Urothelium cell line (cell line): Measurements from ENCODE around the gene TMEM204.
"Not testable (repeated sequence)": the region's sequence is repeated elsewhere in the genome, so short reads cannot be mapped to it uniquely, and the experiment has no call there.

Experiments used
- DNase-seq: peaks from one replicate; pipeline ENCODE4 v3.0.0; 2011; ENCODE audit warnings: low spot score, mixed read lengths
- FAIRE-seq: peaks from 2 replicates; lab custom pipeline; 2011; peaks lifted over from hg19 to GRCh38; lab: Jason Lieb, UNC

TMEM204 gene

DNA sequence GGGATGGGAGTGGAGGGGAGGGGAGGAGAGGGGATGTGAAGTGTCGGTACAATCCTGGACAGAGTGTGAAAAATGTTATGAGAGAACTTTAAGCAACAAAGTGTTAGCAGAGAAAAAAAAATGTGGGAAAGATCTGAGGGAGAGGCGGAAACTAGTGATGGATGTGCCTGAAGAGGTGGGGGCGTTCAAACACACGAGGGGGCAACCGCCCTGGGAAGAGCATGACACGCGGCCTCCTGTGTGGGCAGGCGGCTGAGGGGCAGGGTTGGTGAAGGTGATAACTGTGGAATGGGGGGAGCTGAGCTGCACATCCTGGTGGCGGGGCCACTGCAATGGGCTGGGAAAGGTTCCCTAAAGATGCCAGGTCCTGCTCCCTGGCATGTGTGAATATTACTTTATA, 48.3 kb downstream of the TMEM204 start:
- FAIRE-seq (no peak), DNase-seq (no peak)

- DNase-seq = no peak
- FAIRE-seq = no peak
These were observed 49.7 kb downstream of the TMEM204 start for GRCh38 chr16:1583180-1583579.

DNA sequence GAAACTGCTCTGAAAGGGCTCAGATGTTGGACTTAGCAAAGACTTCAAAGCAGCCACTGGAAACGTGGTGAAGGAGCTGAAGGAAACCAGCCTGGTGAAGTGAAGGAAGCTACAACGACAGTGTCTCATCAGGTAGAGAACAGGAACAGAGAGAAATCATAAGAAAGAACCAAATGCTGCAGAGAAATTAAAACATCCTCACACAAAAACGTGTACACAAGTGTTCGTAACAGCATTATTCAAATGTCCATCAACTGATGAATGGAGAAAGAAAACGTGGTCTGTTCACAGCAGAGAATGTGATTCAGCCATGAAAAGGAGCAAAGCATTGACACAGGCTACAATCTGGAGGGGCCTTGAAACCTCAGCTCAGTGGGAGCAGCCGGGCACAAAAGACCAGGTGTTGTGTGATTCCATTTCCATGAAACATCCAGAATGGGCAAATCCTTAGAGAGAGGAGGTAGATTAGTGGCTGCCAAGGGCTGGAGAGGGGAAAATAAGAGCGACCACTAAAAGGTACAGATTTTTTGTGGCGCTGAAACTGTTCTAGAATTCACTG, 51.5 kb downstream of the TMEM204 start:
- FAIRE-seq = no peak

DNA sequence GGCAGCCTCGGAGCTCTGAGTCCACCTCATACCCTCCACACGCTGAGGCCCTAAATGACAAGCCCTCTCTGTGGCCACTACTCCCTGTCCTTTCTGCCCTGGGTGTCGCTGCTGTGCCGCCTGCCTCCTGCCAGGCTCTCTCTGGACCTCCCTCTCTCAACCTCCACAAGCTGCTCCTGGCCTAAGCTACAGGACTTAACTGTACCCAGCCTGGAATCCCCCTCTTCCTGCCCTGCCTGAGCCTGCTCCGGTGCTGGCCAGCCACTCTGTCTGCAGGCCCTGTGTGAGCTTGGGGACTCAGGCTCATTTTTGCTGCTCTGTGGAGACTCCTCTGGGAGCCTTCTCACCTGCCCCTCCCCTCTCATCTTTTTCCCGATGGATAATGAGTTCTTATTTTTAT, 56.9 kb downstream of the TMEM204 start:
- no peak for FAIRE-seq

More for the DNA sequence above, 51.5 kb downstream of the TMEM204 start:
- no peak for DNase-seq

DNA sequence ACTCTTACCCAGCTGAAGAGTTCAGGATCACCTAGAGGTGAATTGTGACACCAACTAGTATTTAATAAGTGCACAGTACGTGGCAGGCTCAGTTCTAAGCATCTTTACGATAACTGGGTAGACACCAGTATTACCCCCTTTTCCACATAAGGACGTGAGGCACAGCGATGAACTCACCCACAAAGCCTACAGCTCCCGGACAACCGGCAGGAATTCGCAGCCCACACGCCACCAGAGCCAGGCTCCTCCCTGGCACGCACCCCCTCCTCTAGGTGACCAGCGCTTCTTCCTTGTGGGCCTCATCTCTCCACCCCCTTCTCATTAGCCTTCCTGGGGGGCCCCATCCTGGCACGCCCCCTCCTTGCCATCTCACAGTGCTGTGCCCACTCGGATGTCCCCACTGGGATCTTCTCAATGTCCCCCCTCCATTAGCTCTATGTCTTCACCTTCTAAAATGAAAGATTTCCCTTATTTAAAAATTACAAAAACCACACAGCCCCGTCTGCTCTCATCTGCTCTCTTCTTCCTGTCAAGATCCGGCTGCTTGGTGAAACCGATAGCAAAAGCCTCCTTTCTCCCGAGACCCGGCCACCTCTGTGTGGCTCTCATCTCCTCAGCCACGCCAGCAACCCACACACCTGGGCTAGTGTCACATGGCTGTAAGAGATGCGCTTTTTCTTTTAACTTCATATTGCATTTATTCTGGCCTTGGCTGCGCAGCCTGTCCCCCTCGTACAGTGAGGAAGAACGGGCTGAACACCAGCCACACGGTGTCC, 57.7 kb downstream of the TMEM204 start:
- no peak for DNase-seq
- FAIRE-seq = no peak

More for the DNA sequence above, 56.9 kb downstream of the TMEM204 start:
- DNase-seq = no peak

- FAIRE-seq (peak; percentile 86), DNase-seq (no peak)
These were observed 59.0 kb downstream of the TMEM204 start for GRCh38 chr16:1592446-1592845.

GRCh38 chr16:1595511-1595910, 62.0 kb downstream of the TMEM204 start:
- not testable (repeated sequence) for DNase-seq, FAIRE-seq

DNA sequence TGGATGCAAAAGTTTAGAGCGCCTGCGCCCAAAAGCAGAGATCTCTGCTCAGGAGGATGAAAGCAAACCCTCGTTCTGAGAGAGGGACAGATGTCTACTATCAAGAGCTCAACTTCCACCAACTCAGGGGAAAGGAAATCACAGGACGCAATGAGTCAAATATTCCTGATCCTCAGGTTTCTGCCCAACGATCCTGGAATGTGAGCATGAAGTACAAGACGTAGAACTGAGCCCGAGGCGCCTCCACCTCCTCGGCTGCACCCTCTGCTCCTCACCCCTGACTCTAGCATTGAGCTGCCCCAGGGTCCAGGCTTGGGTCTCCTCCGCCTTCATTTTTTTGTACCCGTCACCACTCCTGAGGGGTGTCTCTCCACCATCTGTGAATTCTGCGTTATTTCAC, 63.0 kb downstream of the TMEM204 start:
- FAIRE-seq (no peak), DNase-seq (no peak)

- no peak for FAIRE-seq
These were observed 63.7 kb downstream of the TMEM204 start for GRCh38 chr16:1597154-1597553.

GRCh38 chr16:1601031-1601430, 67.6 kb downstream of the TMEM204 start:
- FAIRE-seq (no peak), DNase-seq (no peak)

More at GRCh38 chr16:1597154-1597553, 63.7 kb downstream of the TMEM204 start:
- DNase-seq = no peak

- DNase-seq = no peak
- FAIRE-seq = no peak
These were observed 68.0 kb downstream of the TMEM204 start for GRCh38 chr16:1601489-1601888.

DNA sequence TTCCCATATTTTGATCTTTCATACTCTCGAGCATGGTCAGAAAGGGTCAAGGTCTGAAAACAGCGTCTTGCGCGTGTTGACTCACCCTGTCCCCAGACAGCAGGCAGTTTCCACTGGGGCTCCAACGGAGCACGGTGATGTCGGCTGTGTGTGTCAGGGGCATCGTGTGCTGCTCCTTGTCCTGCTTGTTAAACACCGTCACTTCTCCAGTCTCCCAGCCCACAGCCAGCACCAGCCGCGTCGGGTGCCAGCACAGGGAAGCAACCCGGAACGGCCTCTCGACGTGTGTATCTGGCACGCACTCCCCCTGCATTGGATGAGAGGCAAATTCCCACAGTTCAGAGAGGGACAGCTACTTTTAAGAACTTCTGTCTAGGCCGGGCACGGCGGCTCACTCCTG, 68.8 kb downstream of the TMEM204 start:
- no peak for DNase-seq
- no peak for FAIRE-seq
